ENCODE data around the gene PPP1R12B. TPM values are rescaled to one million over a fixed set of nuclear protein-coding genes. Genes with fewer than 3 reads are reported as not detected.
"Not testable (repeated sequence)": the region's sequence is repeated elsewhere in the genome, so short reads cannot be mapped to it uniquely, and the experiment has no call there.

PPP1R12B gene
- total RNA-seq, 1 donor from 2014 or later = 636 TPM

GRCh38 chr1:202539583-202539982, 191.1 kb downstream of the PPP1R12B start:
- ATAC-seq (ENCODE audit: poor library complexity) = peak; percentile 16
- DNase-seq; intact Hi-C loops (cut with DNase I): not testable (repeated sequence)

- intact Hi-C loops (cut with DNase I) = no loop called here
- ATAC-seq (ENCODE audit: poor library complexity) = no peak
- no peak for DNase-seq
Observed at GRCh38 chr1:202540014-202540413, 191.5 kb downstream of the PPP1R12B start.

GRCh38 chr1:202540448-202540847, 191.9 kb downstream of the PPP1R12B start:
- DNase-seq (no peak), ATAC-seq (ENCODE audit: poor library complexity) (no peak)
- intact Hi-C loops (cut with DNase I) = no loop called here

GRCh38 chr1:202540858-202541257, 192.4 kb downstream of the PPP1R12B start:
- intact Hi-C loops (cut with DNase I); DNase-seq; ATAC-seq (ENCODE audit: poor library complexity): not testable (repeated sequence)

- DNase-seq; intact Hi-C loops (cut with DNase I); ATAC-seq (ENCODE audit: poor library complexity): not testable (repeated sequence)
Observed at GRCh38 chr1:202542415-202542814, 193.9 kb downstream of the PPP1R12B start.

- peak; percentile 30 for ATAC-seq (ENCODE audit: poor library complexity)
- intact Hi-C loops (cut with DNase I); DNase-seq: not testable (repeated sequence)
Observed at GRCh38 chr1:202543537-202543936, 195.0 kb downstream of the PPP1R12B start.

- DNase-seq; ATAC-seq (ENCODE audit: poor library complexity); intact Hi-C loops (cut with DNase I): not testable (repeated sequence)
Observed at GRCh38 chr1:202544766-202545449, 196.4 kb downstream of the PPP1R12B start.

GRCh38 chr1:202545647-202546303, 197.3 kb downstream of the PPP1R12B start:
- intact Hi-C loops (cut with DNase I); ATAC-seq (ENCODE audit: poor library complexity); DNase-seq: not testable (repeated sequence)

GRCh38 chr1:202546377-202546776, 197.9 kb downstream of the PPP1R12B start:
- ATAC-seq (ENCODE audit: poor library complexity) = peak; percentile 11
- DNase-seq; intact Hi-C loops (cut with DNase I): not testable (repeated sequence)

- not testable (repeated sequence) for DNase-seq
- ATAC-seq (ENCODE audit: poor library complexity) = peak; percentile 4
Observed at GRCh38 chr1:202546796-202547195, 198.3 kb downstream of the PPP1R12B start.

GRCh38 chr1:202547215-202547614, 198.7 kb downstream of the PPP1R12B start:
- ATAC-seq (ENCODE audit: poor library complexity) = no peak
- intact Hi-C loops (cut with DNase I) = no loop called here

More at GRCh38 chr1:202546796-202547195, 198.3 kb downstream of the PPP1R12B start:
- intact Hi-C loops (cut with DNase I) = not testable (repeated sequence)

GRCh38 chr1:202550088-202550487, 201.6 kb downstream of the PPP1R12B start:
- intact Hi-C loops (cut with DNase I); DNase-seq; ATAC-seq (ENCODE audit: poor library complexity): not testable (repeated sequence)

More at GRCh38 chr1:202547215-202547614, 198.7 kb downstream of the PPP1R12B start:
- DNase-seq = no peak

- ATAC-seq (ENCODE audit: poor library complexity) = no peak
- no peak for DNase-seq
- intact Hi-C loops (cut with DNase I) = no loop called here
Observed at GRCh38 chr1:202551683-202552082, 203.2 kb downstream of the PPP1R12B start.

- intact Hi-C loops (cut with DNase I); DNase-seq; ATAC-seq (ENCODE audit: poor library complexity): not testable (repeated sequence)
Observed at GRCh38 chr1:202552615-202553014, 204.1 kb downstream of the PPP1R12B start.

- ATAC-seq (ENCODE audit: poor library complexity); intact Hi-C loops (cut with DNase I); DNase-seq: not testable (repeated sequence)
Observed at GRCh38 chr1:202553078-202553477, 204.6 kb downstream of the PPP1R12B start.

- DNase-seq = no peak
- ATAC-seq (ENCODE audit: poor library complexity) = peak; percentile 53
- intact Hi-C loops (cut with DNase I) = no loop called here
Observed at GRCh38 chr1:202553560-202554038, 205.1 kb downstream of the PPP1R12B start.

GRCh38 chr1:202554619-202555018, 206.1 kb downstream of the PPP1R12B start:
- ATAC-seq (ENCODE audit: poor library complexity); DNase-seq; intact Hi-C loops (cut with DNase I): not testable (repeated sequence)

- intact Hi-C loops (cut with DNase I); ATAC-seq (ENCODE audit: poor library complexity); DNase-seq: not testable (repeated sequence)
Observed at GRCh38 chr1:202556037-202556436, 207.5 kb downstream of the PPP1R12B start.

- ATAC-seq (ENCODE audit: poor library complexity); intact Hi-C loops (cut with DNase I): not testable (repeated sequence)
Observed at GRCh38 chr1:202557662-202558061, 209.2 kb downstream of the PPP1R12B start.

More at GRCh38 chr1:202557662-202558061, 209.2 kb downstream of the PPP1R12B start:
- not testable (repeated sequence) for DNase-seq
